PC-9 (cell line): ENCODE measurements around the gene UPK1B. TPM values are rescaled to one million over a fixed set of nuclear protein-coding genes. Genes with fewer than 3 reads are reported as not detected.

Source experiments
- BruUV-seq: library from RNA; stranded (reverse); fragments of 400-500 nt; replicated peaks from 2 replicates; lab custom pipeline; 2021; lab: Mats Ljungman, UMichigan
- CTCF ChIA-PET: fragments of 300-600 bp; sonication (Branson Sonifier 250); formaldehyde crosslinking; loops from one replicate; lab custom pipeline; 2022; ENCODE audit warnings: antibody characterized with exemption; lab: Charles Lee
- POLR2A ChIA-PET: fragments of 300-600 bp; sonication (Branson Sonifier 250); formaldehyde crosslinking; loops from one replicate; lab custom pipeline; 2022; ENCODE audit warnings: antibody characterized with exemption; ENCODE audit not compliant: unreplicated experiment; lab: Charles Lee
- DNase-seq, 2 experiments: peaks; one replicate each; pipeline versions ENCODE4 v3.0.0 to v3.0.0-alpha.2; 2015 to 2022; ENCODE audit warnings: mixed read lengths in 1 of 2
- H2AFZ ChIP-seq: fragments of 200-600 bp; sonication (generic); 2 replicates; pipeline ENCODE4 v1.8.1; 2017; ENCODE audit warnings: antibody characterized with exemption
- H3F3A ChIP-seq: fragments of 200-600 bp; sonication (generic); 2 replicates; pipeline ENCODE4 v1.8.1; 2017; ENCODE audit warnings: antibody characterized with exemption, mild to moderate bottlenecking, low read depth; ENCODE audit not compliant: insufficient read depth
- H3K27ac ChIP-seq: fragments of 200-600 bp; sonication (generic); 2 replicates; pipeline ENCODE4 v1.6.1; 2016; ENCODE audit warnings: mixed run types
- H3K27me3 ChIP-seq: fragments of 200-600 bp; sonication (generic); 2 replicates; pipeline ENCODE4 v1.6.1; 2016; ENCODE audit warnings: low read depth, mixed run types; ENCODE audit not compliant: insufficient read depth
- H3K36me3 ChIP-seq: fragments of 200-600 bp; sonication (generic); 2 replicates; pipeline ENCODE4 v1.6.1; 2016; ENCODE audit warnings: low read depth, mixed run types
- H3K4me1 ChIP-seq: fragments of 200-600 bp; sonication (generic); replicated peaks from 2 replicates; pipeline ENCODE4 v1.6.1; 2016; ENCODE audit warnings: mixed run types; ENCODE audit not compliant: insufficient read depth
- H3K4me2 ChIP-seq: fragments of 200-600 bp; sonication (generic); 2 replicates; pipeline ENCODE4 v1.6.1; 2017; ENCODE audit warnings: mixed run types
- H3K4me3 ChIP-seq: fragments of 200-600 bp; sonication (generic); 2 replicates; pipeline ENCODE4 v1.6.1; 2016; ENCODE audit warnings: mixed run types
- H3K79me2 ChIP-seq: fragments of 200-600 bp; sonication (generic); 2 replicates; pipeline ENCODE4 v1.6.1; 2017; ENCODE audit warnings: low read depth, mixed run types
- H3K9me2 ChIP-seq: fragments of 200-600 bp; sonication (generic); 2 replicates; pipeline ENCODE4 v1.8.1; 2017; ENCODE audit warnings: mild to moderate bottlenecking; ENCODE audit not compliant: insufficient read depth
- H3K9me3 ChIP-seq: fragments of 200-600 bp; sonication (generic); 2 replicates; pipeline ENCODE4 v1.8.1; 2016; ENCODE audit warnings: low read depth; ENCODE audit not compliant: insufficient read depth
- H4K20me1 ChIP-seq: fragments of 200-600 bp; sonication (generic); 2 replicates; pipeline ENCODE4 v1.8.1; 2017; ENCODE audit not compliant: insufficient read depth
- EZH2 ChIP-seq: fragments of 200-600 bp; sonication (generic); IDR thresholded peaks from 2 replicates; pipeline ENCODE4 v1.8.0; 2017; ENCODE audit warnings: antibody characterized with exemption, low read depth
- intact Hi-C: fragments of 100-400 bp; cut with micrococcal nuclease; formaldehyde crosslinking; loops from one replicate; pipeline ENCODE4 v1.10.0; 2022; ENCODE audit not compliant: unreplicated experiment
- total RNA-seq: library from RNA; stranded (reverse); gene quantifications from 2 replicates; pipeline ENCODE4 v1.2.3, GENCODE V29; 2021
- TF ChIP-seq, protein P1 (sequence below): fragments of 200-600 bp; sonication (generic); conservative IDR thresholded peaks from 2 replicates; pipeline ENCODE4 v1.6.1; 2017; ENCODE audit warnings: mixed run types, antibody characterized with exemption, mild to moderate bottlenecking, moderate library complexity

UPK1B gene
- total RNA-seq, 1 experiment from 2014 or later, result not detected

DNA sequence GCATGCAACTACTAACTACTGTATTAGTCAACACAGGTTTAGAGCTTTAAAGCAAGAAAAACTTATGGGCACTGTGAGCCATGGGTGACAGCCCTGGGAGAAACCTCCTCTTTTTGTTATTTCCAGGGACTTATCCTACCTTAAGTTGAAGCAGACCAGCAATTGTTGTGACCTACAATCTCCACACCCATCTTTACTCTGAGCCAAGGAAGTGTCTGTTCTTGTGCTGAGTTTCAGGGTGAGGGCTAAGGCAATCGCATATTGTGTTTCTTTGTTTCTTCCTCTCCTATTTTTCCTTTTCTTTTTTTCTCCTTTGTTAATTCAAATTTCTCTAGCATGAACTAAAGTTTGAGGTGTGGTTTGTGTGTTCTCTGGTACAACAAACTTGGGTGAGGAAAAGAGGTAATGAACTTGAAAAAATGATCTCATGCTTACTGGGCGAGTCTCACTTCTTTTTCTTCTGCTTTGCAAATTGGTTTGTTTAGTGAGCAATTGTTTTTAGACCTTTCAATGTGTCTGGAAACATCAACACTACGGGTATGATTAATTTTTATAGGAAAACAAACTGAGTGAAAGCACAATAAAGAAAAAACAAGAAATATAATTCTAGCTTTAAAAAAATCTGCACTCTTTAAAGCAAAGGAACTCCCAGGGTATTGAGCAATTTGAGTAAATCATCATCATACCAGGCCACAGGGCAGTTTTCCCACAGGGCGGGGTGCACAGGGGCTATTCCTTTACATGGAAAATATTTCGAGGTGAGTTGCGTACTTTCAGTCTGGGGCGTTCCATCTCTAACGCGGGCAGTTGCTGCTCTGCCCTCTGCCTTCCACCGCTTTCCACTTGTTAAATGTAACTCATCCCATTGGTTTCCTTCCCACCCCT is 2.7 kb downstream of the UPK1B start:
- peaks cover 26% of the 10 kb centered on the region for H3F3A ChIP-seq
- no peaks in the 10 kb centered on the region for H3K36me3 ChIP-seq
- H2AFZ ChIP-seq, result peak overlapping the region; percentile 79
- no peaks in the 10 kb centered on the region for H3K27me3 ChIP-seq
- CTCF ChIA-PET, result no interaction called here
- intact Hi-C loops, result loop anchor here (1.0 to 2.0 kb wide), 2 partner anchors 16 to 65 kb away; partner anchors contain the start of gene B4GALT4
- H3K79me2 ChIP-seq, result no peaks in the 10 kb centered on the region
- no peaks in the 10 kb centered on the region for H3K9me3 ChIP-seq
- no peak for TF ChIP-seq EZH2
- TF ChIP-seq, protein P1, sequence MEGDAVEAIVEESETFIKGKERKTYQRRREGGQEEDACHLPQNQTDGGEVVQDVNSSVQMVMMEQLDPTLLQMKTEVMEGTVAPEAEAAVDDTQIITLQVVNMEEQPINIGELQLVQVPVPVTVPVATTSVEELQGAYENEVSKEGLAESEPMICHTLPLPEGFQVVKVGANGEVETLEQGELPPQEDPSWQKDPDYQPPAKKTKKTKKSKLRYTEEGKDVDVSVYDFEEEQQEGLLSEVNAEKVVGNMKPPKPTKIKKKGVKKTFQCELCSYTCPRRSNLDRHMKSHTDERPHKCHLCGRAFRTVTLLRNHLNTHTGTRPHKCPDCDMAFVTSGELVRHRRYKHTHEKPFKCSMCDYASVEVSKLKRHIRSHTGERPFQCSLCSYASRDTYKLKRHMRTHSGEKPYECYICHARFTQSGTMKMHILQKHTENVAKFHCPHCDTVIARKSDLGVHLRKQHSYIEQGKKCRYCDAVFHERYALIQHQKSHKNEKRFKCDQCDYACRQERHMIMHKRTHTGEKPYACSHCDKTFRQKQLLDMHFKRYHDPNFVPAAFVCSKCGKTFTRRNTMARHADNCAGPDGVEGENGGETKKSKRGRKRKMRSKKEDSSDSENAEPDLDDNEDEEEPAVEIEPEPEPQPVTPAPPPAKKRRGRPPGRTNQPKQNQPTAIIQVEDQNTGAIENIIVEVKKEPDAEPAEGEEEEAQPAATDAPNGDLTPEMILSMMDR, result no peak
- peak; percentile 72 to 86 for DNase-seq
- peak overlapping the region; percentile 95 for H3K27ac ChIP-seq
- H3K4me1 ChIP-seq, result peaks cover 28% of the 10 kb centered on the region
- BruUV-seq, result no TSS peak
- peak overlapping the region; percentile 38; the same call in 1 of the 2 replicates for H3K4me3 ChIP-seq
- POLR2A ChIA-PET, result no interaction called here
- no peaks in the 10 kb centered on the region for H4K20me1 ChIP-seq
- H3K9me2 ChIP-seq, result no peaks in the 10 kb centered on the region
- H3K4me2 ChIP-seq, result peak overlapping the region; percentile 68

DNA sequence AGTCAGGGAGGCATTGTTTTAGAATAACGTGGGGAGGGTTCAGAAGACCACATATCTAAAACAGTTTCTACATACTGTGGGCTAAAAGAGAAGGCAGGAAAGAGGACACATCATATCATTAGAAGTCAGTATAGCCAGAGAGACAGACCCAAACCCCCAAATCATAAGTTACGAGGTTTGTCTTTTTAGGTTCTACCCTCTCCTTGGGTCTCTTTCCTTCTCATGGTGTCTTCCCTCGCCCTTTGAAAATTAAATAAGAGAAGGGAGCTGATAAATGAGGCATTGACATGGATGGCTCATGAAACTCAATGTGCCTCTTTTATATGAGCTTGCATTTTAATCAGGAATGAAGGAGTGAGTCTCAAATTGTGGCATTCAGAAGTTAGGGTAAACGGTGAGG is 3.4 kb downstream of the UPK1B start:
- Histone ChIP-seq H3K9me3 (no peaks in the 10 kb centered on the region), H3K79me2 (no peaks in the 10 kb centered on the region), H3F3A (peaks cover 32% of the 10 kb centered on the region), H3K36me3 (no peaks in the 10 kb centered on the region), H3K4me1 (peaks cover 35% of the 10 kb centered on the region), H3K4me2 (peak overlapping the region; percentile 68), H3K27me3 (no peaks in the 10 kb centered on the region), H3K27ac (peak overlapping the region; percentile 95), H3K4me3 (peak overlapping the region; percentile 38; the same call in 1 of the 2 replicates), H2AFZ (peak overlapping the region; percentile 79), H3K9me2 (no peaks in the 10 kb centered on the region), H4K20me1 (no peaks in the 10 kb centered on the region)
- BruUV-seq, result TSS peak; percentile 95
- TF ChIP-seq, protein P1, result no peak
- TF ChIP-seq EZH2, result no peak
- ChIA-PET POLR2A (no interaction called here), CTCF (no interaction called here)
- no peak for DNase-seq
- intact Hi-C loops, result loop anchor here (1.0 to 2.0 kb wide), 2 partner anchors 16 to 64 kb away; partner anchors contain the start of gene B4GALT4

DNA sequence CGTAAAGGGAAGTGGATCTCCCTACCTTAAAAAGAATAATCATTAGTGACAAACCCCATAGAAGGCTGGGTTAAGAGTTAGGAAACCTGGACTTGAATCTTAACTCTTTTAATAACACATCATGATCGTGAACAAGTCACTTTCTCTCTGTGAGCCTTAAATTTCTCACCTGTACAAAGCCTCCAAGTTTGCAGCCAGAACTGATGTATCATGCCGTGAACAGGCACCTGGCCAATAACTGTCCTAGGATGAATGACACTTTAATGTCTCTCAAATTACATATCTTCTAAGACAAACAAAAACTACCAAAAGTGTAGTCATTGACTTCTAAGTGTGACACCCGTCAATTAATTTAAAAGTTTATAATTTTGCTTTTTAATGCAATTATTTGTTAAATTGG is 3.9 kb downstream of the UPK1B start:
- POLR2A ChIA-PET, result no interaction called here
- Histone ChIP-seq H2AFZ (peak overlapping the region; percentile 79; the same call in 1 of the 2 replicates), H3K79me2 (no peaks in the 10 kb centered on the region), H3K9me3 (no peaks in the 10 kb centered on the region), H3K4me2 (peak overlapping the region; percentile 68), H3K4me1 (peaks cover 40% of the 10 kb centered on the region), H3K9me2 (no peaks in the 10 kb centered on the region), H3K27ac (peak overlapping the region; percentile 95), H4K20me1 (no peaks in the 10 kb centered on the region), H3K4me3 (no peak overlapping the region), H3K27me3 (no peaks in the 10 kb centered on the region), H3K36me3 (no peaks in the 10 kb centered on the region), H3F3A (peaks cover 38% of the 10 kb centered on the region)
- CTCF ChIA-PET, result no interaction called here
- DNase-seq, result no peak
- BruUV-seq, result no TSS peak
- no peak for TF ChIP-seq EZH2
- TF ChIP-seq, protein P1, result no peak
- intact Hi-C loops, result loop anchor here (2.0 kb wide), 1 partner anchor 63 kb away; the partner anchor contains the start of gene B4GALT4
